Measurements from ENCODE around the gene GNA15.

GNA15 gene

GRCh38 chr19:3096267-3096901 is 39.4 kb upstream of the GNA15 start:
- TF ChIP-seq CTCF (IDR thresholded peaks at IDR 0.05), result no peak
- Mint-ChIP-seq H3K27ac (no peak overlapping the region), H3K4me3 (peak overlapping the region; percentile 88), H3K4me1 (peaks cover 18% of the 10 kb centered on the region), H3K9me3 (no peaks in the 10 kb centered on the region), H3K27me3 (ENCODE audit: low read depth, poor library complexity) (peaks cover 14% of the 10 kb centered on the region), H3K36me3 (ENCODE audit: low read depth) (no peaks in the 10 kb centered on the region)
- no peak for DNase-seq

- Mint-ChIP-seq H3K27ac (no peak overlapping the region), H3K4me3 (no peak overlapping the region), H3K9me3 (no peaks in the 10 kb centered on the region), H3K4me1 (peaks cover 24% of the 10 kb centered on the region), H3K27me3 (ENCODE audit: low read depth, poor library complexity) (peaks cover 14% of the 10 kb centered on the region), H3K36me3 (ENCODE audit: low read depth) (no peaks in the 10 kb centered on the region)
- TF ChIP-seq CTCF (IDR thresholded peaks at IDR 0.05), result no peak
- no peak for DNase-seq
These were observed 38.9 kb upstream of the GNA15 start for GRCh38 chr19:3096902-3097326.

GRCh38 chr19:3097442-3097871 is 38.4 kb upstream of the GNA15 start:
- Mint-ChIP-seq H3K27me3 (ENCODE audit: low read depth, poor library complexity) (peaks cover 11% of the 10 kb centered on the region), H3K4me3 (no peak overlapping the region), H3K27ac (no peak overlapping the region), H3K9me3 (no peaks in the 10 kb centered on the region), H3K36me3 (ENCODE audit: low read depth) (no peaks in the 10 kb centered on the region), H3K4me1 (peaks cover 24% of the 10 kb centered on the region)
- DNase-seq, result no peak
- no peak for TF ChIP-seq CTCF (IDR thresholded peaks at IDR 0.05)

GRCh38 chr19:3098141-3098514 is 37.7 kb upstream of the GNA15 start:
- H3K4me3 Mint-ChIP-seq, result no peak overlapping the region
- no peaks in the 10 kb centered on the region for H3K9me3 Mint-ChIP-seq
- H3K27ac Mint-ChIP-seq, result no peak overlapping the region
- no peak for TF ChIP-seq CTCF (IDR thresholded peaks at IDR 0.05)
- DNase-seq, result no peak
- peaks cover 7% of the 10 kb centered on the region for H3K27me3 Mint-ChIP-seq (ENCODE audit: low read depth, poor library complexity)
- no peaks in the 10 kb centered on the region for H3K36me3 Mint-ChIP-seq (ENCODE audit: low read depth)
- H3K4me1 Mint-ChIP-seq, result peaks cover 24% of the 10 kb centered on the region

- TF ChIP-seq CTCF (IDR thresholded peaks at IDR 0.05), result no peak
- Mint-ChIP-seq H3K27me3 (ENCODE audit: low read depth, poor library complexity) (peaks cover 9% of the 10 kb centered on the region), H3K4me3 (no peak overlapping the region), H3K36me3 (ENCODE audit: low read depth) (no peaks in the 10 kb centered on the region), H3K4me1 (peaks cover 25% of the 10 kb centered on the region), H3K9me3 (no peaks in the 10 kb centered on the region), H3K27ac (no peak overlapping the region)
- DNase-seq, result no peak
These were observed 37.1 kb upstream of the GNA15 start for GRCh38 chr19:3098515-3099346.

All from nephron progenitor cell (in vitro differentiated cells).